Heart left ventricle (tissue), 13 donors: ENCODE measurements around the gene PSG7.
"Not testable (repeated sequence)": the region's sequence is repeated elsewhere in the genome, so short reads cannot be mapped to it uniquely, and the experiment has no call there.

Experiments
- CTCF ChIP-seq, 12 donors: fragments of 200-600 bp; sonication (generic) in 4 of 12; IDR thresholded peaks; one replicate each; pipeline versions ENCODE4 v1.5.0 to v1.8.0; 2018 to 2022; ENCODE audit warnings: antibody characterized with exemption in 12 of 12, mild to moderate bottlenecking in 5 of 12
- POLR2A ChIP-seq, 2 donors: fragments of 450-650 bp; IDR thresholded peaks; one replicate each; pipeline ENCODE4 v1.6.1; 2017; ENCODE audit warnings: antibody characterized with exemption in 2 of 2, mild to moderate bottlenecking in 2 of 2, moderate library complexity in 2 of 2
- donor health status: ischemic (EF 13 %, LVEDD 7.1; RV severe dilation, severe dysfunction).
- donor health status: DM: no; HTN: yes; CAD: no.
- donor health status: DM: no; HTN: no; CAD: no.
- donor health status: ischemic (EF 25% LVEDD 6.9; RV normal size, moderate dysfunction).
- donor health status: ischemic (EF 25% LVEDD 5.7; RV mildly dilated, moderate dysfunction).
- donor health status: ischemic (EF 35%, LVEDD 5.7; RV mildly dilated, moderate dysfunction).
- donor health status: nonischemic (EF 11% LVEDD 7.7; RV severe dilation, severe dysfunction).
- donor health status: DM: yes; HTN: yes; CAD: no.
- donor health status: PGD.
- donor health status: ischemic (EF 29% LVEDD 5.4; RV normal size, mild dysfunction).
- donor health status: nonischemic (EF 23%, LVEDD 6.1; RV moderate dilation, normal function).

- TF ChIP-seq CTCF, POLR2A (IDR thresholded peaks at IDR 0.05): not testable (repeated sequence)
Measured at GRCh38 chr19:42934183-42934582, 2.8 kb downstream of the PSG7 start.
